HEK293 (cell line): ENCODE measurements around the gene KCNT1.

Source experiments
- CTCF ChIA-PET: fragments of 350-600 bp; formaldehyde crosslinking; extraction: SDS; loops from one replicate; lab custom pipeline; 2021; ENCODE audit warnings: antibody characterized with exemption; lab: Yijun Ruan, JAX
- POLR2A ChIA-PET: fragments of 300-600 bp; formaldehyde crosslinking; extraction: SDS; loops from one replicate; lab custom pipeline; 2020; ENCODE audit warnings: antibody characterized with exemption, inconsistent platforms; lab: Yijun Ruan, JAX
- H3K27ac ChIP-seq: fragments of 200-500 bp; sonication (Bioruptor generic); 2 replicates; pipeline ENCODE4 v1.5.1; 2014; ENCODE audit warnings: low read depth, low read length, control low read depth, inconsistent platforms; ENCODE audit errors: extremely low read depth
- H3K36me3 ChIP-seq, 2 experiments: fragments of 200-500 bp in 1 of 2; sonication (Bioruptor generic) in 1 of 2; 1 replicate in 1 of 2; 2 replicates in 1 of 2; pipeline ENCODE4 v1.5.1; 2014 to 2017; ENCODE audit warnings: inconsistent platforms in 2 of 2, low read length in 2 of 2; ENCODE audit not compliant: control insufficient read depth in 2 of 2, insufficient read depth in 1 of 2
- H3K4me1 ChIP-seq: fragments of 200-500 bp; sonication (Bioruptor generic); 2 replicates; pipeline ENCODE4 v1.5.1; 2014; ENCODE audit warnings: mild to moderate bottlenecking, low read length, inconsistent platforms; ENCODE audit not compliant: control insufficient read depth, insufficient read depth
- H3K4me3 ChIP-seq: 2 replicates; pipeline ENCODE4 v1.5.1; 2011; ENCODE audit warnings: low read depth, mild to moderate bottlenecking, control low read depth, low read length, moderate library complexity
- H3K9me3 ChIP-seq: fragments of 200-500 bp; sonication (Bioruptor generic); 2 replicates; pipeline ENCODE4 v1.5.1; 2014; ENCODE audit warnings: low read depth, low read length, inconsistent platforms; ENCODE audit not compliant: control insufficient read depth, insufficient read depth
- FEZF1 ChIP-seq: fragments of 450-650 bp; formaldehyde crosslinking; IDR thresholded peaks from 2 replicates; pipeline ENCODE4 v1.5.1; 2016; ENCODE audit warnings: missing biosample characterization, missing genetic modification characterization
- KLF9 ChIP-seq: fragments of 450-650 bp; formaldehyde crosslinking; IDR thresholded peaks from 2 replicates; pipeline ENCODE4 v1.5.1; 2016; ENCODE audit warnings: missing biosample characterization, missing genetic modification characterization, low read depth
- PRDM6 ChIP-seq: fragments of 450-650 bp; formaldehyde crosslinking; IDR thresholded peaks from 2 replicates; pipeline ENCODE4 v1.5.1; 2017; ENCODE audit warnings: missing biosample characterization, missing genetic modification characterization
- SCRT1 ChIP-seq: fragments of 450-650 bp; formaldehyde crosslinking; IDR thresholded peaks from 2 replicates; pipeline ENCODE4 v1.5.1; 2016; ENCODE audit warnings: missing biosample characterization, missing genetic modification characterization, borderline replicate concordance
- SP2 ChIP-seq: fragments of 450-650 bp; formaldehyde crosslinking; IDR thresholded peaks from 2 replicates; pipeline ENCODE4 v1.5.1; 2016; ENCODE audit warnings: missing biosample characterization, missing genetic modification characterization
- SP3 ChIP-seq: fragments of 450-650 bp; formaldehyde crosslinking; IDR thresholded peaks from 2 replicates; pipeline ENCODE4 v1.5.1; 2016; ENCODE audit warnings: missing biosample characterization, missing genetic modification characterization
- TRIM28 ChIP-seq: IDR thresholded peaks from 2 replicates; pipeline ENCODE4 v1.6.1; 2011; ENCODE audit warnings: low read length, control low read depth, borderline replicate concordance
- ZBTB21 ChIP-seq: fragments of 450-650 bp; formaldehyde crosslinking; IDR thresholded peaks from 2 replicates; pipeline ENCODE4 v1.5.1; 2017; ENCODE audit warnings: missing biosample characterization, missing genetic modification characterization
- ZNF114 ChIP-seq: fragments of 450-650 bp; formaldehyde crosslinking; IDR thresholded peaks from 2 replicates; pipeline ENCODE4 v1.5.0; 2017; ENCODE audit warnings: missing biosample characterization, missing genetic modification characterization
- ZNF155 ChIP-seq: fragments of 450-650 bp; formaldehyde crosslinking; IDR thresholded peaks from 2 replicates; pipeline ENCODE4 v1.5.1; 2016; ENCODE audit warnings: missing biosample characterization, missing genetic modification characterization
- ZNF280D ChIP-seq: fragments of 450-650 bp; formaldehyde crosslinking; IDR thresholded peaks from 2 replicates; pipeline ENCODE4 v1.5.1; 2016; ENCODE audit warnings: missing biosample characterization, missing genetic modification characterization
- ZNF37A ChIP-seq: fragments of 450-650 bp; IDR thresholded peaks from 2 replicates; pipeline ENCODE4 v1.5.1; 2018; ENCODE audit warnings: missing biosample characterization, missing genetic modification characterization
- ZNF561 ChIP-seq: fragments of 450-650 bp; IDR thresholded peaks from 2 replicates; pipeline ENCODE4 v1.5.1; 2018; ENCODE audit warnings: missing biosample characterization, missing genetic modification characterization, borderline replicate concordance
- ZNF571 ChIP-seq: fragments of 450-650 bp; formaldehyde crosslinking; IDR thresholded peaks from 2 replicates; pipeline ENCODE4 v1.5.0; 2017; ENCODE audit warnings: missing biosample characterization, missing genetic modification characterization
- ZNF596 ChIP-seq: fragments of 450-650 bp; IDR thresholded peaks from 2 replicates; pipeline ENCODE4 v1.5.0; 2018; ENCODE audit warnings: missing biosample characterization, mild to moderate bottlenecking, missing genetic modification characterization, moderate library complexity
- ZNF600 ChIP-seq: fragments of 450-650 bp; formaldehyde crosslinking; IDR thresholded peaks from 2 replicates; pipeline ENCODE4 v1.5.1; 2016; ENCODE audit warnings: missing biosample characterization, missing genetic modification characterization
- ZNF623 ChIP-seq: fragments of 450-650 bp; formaldehyde crosslinking; IDR thresholded peaks from 2 replicates; pipeline ENCODE4 v1.5.1; 2016; ENCODE audit warnings: missing biosample characterization, missing genetic modification characterization
- ZNF639 ChIP-seq: fragments of 450-650 bp; formaldehyde crosslinking; IDR thresholded peaks from 2 replicates; pipeline ENCODE4 v1.5.1; 2016; ENCODE audit warnings: missing biosample characterization, missing genetic modification characterization
- ZNF654 ChIP-seq: fragments of 450-650 bp; formaldehyde crosslinking; IDR thresholded peaks from 2 replicates; pipeline ENCODE4 v1.5.1; 2016; ENCODE audit warnings: low read depth, missing biosample characterization, missing genetic modification characterization

KCNT1 gene

GRCh38 chr9:135803441-135803840 lies 101.5 kb downstream of the KCNT1 start:
- ChIA-PET POLR2A (interaction anchor here (1.0 kb wide), 1 partner anchor 104 kb away, joined by 4 read pairs; the partner anchor contains the start of gene CAMSAP1), CTCF (interaction anchor here (0.6 kb wide), 1 partner anchor 38 kb away, joined by 3 read pairs; no protein-coding TSS in a partner anchor)
- Histone ChIP-seq H3K36me3 (peaks cover 0 to 3% of the 10 kb centered on the region in 2 experiments; a peak in 1 of 3 replicates), H3K4me3 (no peak overlapping the region), H3K27ac (no peak overlapping the region), H3K4me1 (no peaks in the 10 kb centered on the region), H3K9me3 (no peaks in the 10 kb centered on the region)
- TF ChIP-seq KLF9 (tag by site-specific recombination) = no peak

- H3K9me3 ChIP-seq = no peaks in the 10 kb centered on the region
- ChIA-PET CTCF (interaction anchor here (0.6 kb wide), 2 partner anchors 136 to 148 kb away, joined by 3 read pairs; no protein-coding TSS in a partner anchor), POLR2A (no interaction called here)
- TF ChIP-seq SCRT1 (tag by site-specific recombination) = no peak
- peak; percentile 6; the same call in 1 of the 2 replicates for TF ChIP-seq ZNF654 (tag by site-specific recombination)
- no peak overlapping the region for H3K4me3 ChIP-seq
- no peak overlapping the region for H3K27ac ChIP-seq
- no peaks in the 10 kb centered on the region for H3K4me1 ChIP-seq
- peaks cover 0 to 12% of the 10 kb centered on the region in 2 experiments; a peak in 1 of 3 replicates for H3K36me3 ChIP-seq
These were observed 102.8 kb downstream of the KCNT1 start for GRCh38 chr9:135804581-135805421.

GRCh38 chr9:135805422-135806022 lies 103.5 kb downstream of the KCNT1 start:
- Histone ChIP-seq H3K4me1 (no peaks in the 10 kb centered on the region), H3K9me3 (no peaks in the 10 kb centered on the region), H3K4me3 (no peak overlapping the region), H3K36me3 (peaks cover 0 to 19% of the 10 kb centered on the region in 2 experiments; a peak in 1 of 3 replicates), H3K27ac (no peak overlapping the region)
- POLR2A ChIA-PET = no interaction called here
- CTCF ChIA-PET = interaction anchor here (0.6 kb wide), 2 partner anchors 135 to 147 kb away, joined by 3 read pairs; no protein-coding TSS in a partner anchor
- no peak for TF ChIP-seq ZNF37A (tag by site-specific recombination)
- no peak for TF ChIP-seq ZNF600
- TF ChIP-seq ZNF623 (tag by site-specific recombination) = no peak
- no peak for TF ChIP-seq TRIM28
- TF ChIP-seq FEZF1 (tag by site-specific recombination) = no peak
- TF ChIP-seq SP3 = no peak
- TF ChIP-seq ZBTB21 (tag by site-specific recombination) = no peak
- no peak for TF ChIP-seq ZNF571 (tag by site-specific recombination)
- no peak for TF ChIP-seq SP2 (tag by site-specific recombination)
- TF ChIP-seq ZNF596 (tag by site-specific recombination) = no peak
- no peak for TF ChIP-seq ZNF280D
- TF ChIP-seq ZNF114 (tag by site-specific recombination) = no peak
- no peak for TF ChIP-seq ZNF639 (tag by site-specific recombination)
- no peak for TF ChIP-seq ZNF155 (tag by site-specific recombination)
- no peak for TF ChIP-seq ZNF561 (tag by site-specific recombination)
- no peak for TF ChIP-seq PRDM6 (tag by site-specific recombination)
